Liver (tissue), 9 donors: ENCODE data around the gene ZSWIM8. TPM values are rescaled to one million over a fixed set of nuclear protein-coding genes. Genes with fewer than 3 reads are reported as not detected.

Source experiments
- DNase-seq: peaks from one replicate; pipeline ENCODE4 v3.0.0-alpha.2; 2017; ENCODE audit warnings: low spot score
- H3K27ac ChIP-seq, 2 donors: one replicate each; pipeline ENCODE4 v1.7.0; 2013; ENCODE audit warnings: inconsistent platforms in 2 of 2, low read length in 2 of 2, control low read depth in 1 of 2, low read depth in 1 of 2, mild to moderate bottlenecking in 1 of 2
- H3K27me3 ChIP-seq, 4 donors: one replicate each; pipeline versions ENCODE4 v1.6.1 to v1.7.0; 2013; ENCODE audit warnings: low read length in 3 of 4, inconsistent platforms in 1 of 4, mild to moderate bottlenecking in 1 of 4, moderate library complexity in 1 of 4; ENCODE audit not compliant: control insufficient read depth in 4 of 4, insufficient read depth in 4 of 4
- H3K36me3 ChIP-seq, 4 donors: one replicate each; pipeline versions ENCODE4 v1.6.1 to v1.7.0; 2013; ENCODE audit warnings: low read length in 3 of 4, mild to moderate bottlenecking in 3 of 4, low read depth in 1 of 4, moderate library complexity in 1 of 4; ENCODE audit not compliant: control insufficient read depth in 4 of 4, insufficient read depth in 3 of 4
- H3K4me1 ChIP-seq, 4 donors: one replicate each; pipeline versions ENCODE4 v1.6.1 to v1.7.0; 2013; ENCODE audit warnings: low read length in 3 of 4, mild to moderate bottlenecking in 3 of 4, moderate library complexity in 1 of 4; ENCODE audit not compliant: control insufficient read depth in 4 of 4, insufficient read depth in 4 of 4
- H3K4me3 ChIP-seq, 3 donors: one replicate each; pipeline versions ENCODE4 v1.6.1 to v1.7.0; 2013; ENCODE audit warnings: low read length in 3 of 3, control low read depth in 1 of 3, low read depth in 1 of 3, mild to moderate bottlenecking in 1 of 3
- H3K9ac ChIP-seq, 2 donors: one replicate each; pipeline ENCODE4 v1.7.0; 2013; ENCODE audit warnings: low read length in 2 of 2, mild to moderate bottlenecking in 2 of 2, moderate library complexity in 2 of 2, control low read depth in 1 of 2, low read depth in 1 of 2
- H3K9me3 ChIP-seq, 4 donors: one replicate each; pipeline versions ENCODE4 v1.6.1 to v1.7.0; 2013; ENCODE audit warnings: low read length in 3 of 4; ENCODE audit not compliant: control insufficient read depth in 4 of 4
- EGR1 ChIP-seq, 2 donors: IDR thresholded peaks; 2 replicates each; pipeline ENCODE4 v1.6.1; 2016 to 2018; ENCODE audit warnings: antibody characterized with exemption in 2 of 2, low read depth in 2 of 2
- FOXA1 ChIP-seq: IDR thresholded peaks from 2 replicates; pipeline ENCODE4 v1.6.1; 2016; ENCODE audit warnings: antibody characterized with exemption
- FOXA2 ChIP-seq: IDR thresholded peaks from 2 replicates; pipeline ENCODE4 v1.6.1; 2016; ENCODE audit warnings: antibody characterized with exemption
- GABPA ChIP-seq, 2 donors: IDR thresholded peaks in 1 of 2; conservative IDR thresholded peaks in 1 of 2; 2 replicates each; pipeline ENCODE4 v1.6.1; 2016; ENCODE audit warnings: antibody characterized with exemption in 2 of 2, mild to moderate bottlenecking in 1 of 2, moderate library complexity in 1 of 2
- HNF4A ChIP-seq, 2 donors: conservative IDR thresholded peaks; 2 replicates each; pipeline ENCODE4 v1.6.1; 2016; ENCODE audit warnings: antibody characterized with exemption in 2 of 2, mild to moderate bottlenecking in 2 of 2
- HNF4G ChIP-seq: IDR thresholded peaks from 2 replicates; pipeline ENCODE4 v1.6.1; 2016; ENCODE audit warnings: antibody characterized with exemption
- JUND ChIP-seq, 2 donors: IDR thresholded peaks; 2 replicates each; pipeline ENCODE4 v1.6.1; 2016; ENCODE audit warnings: antibody characterized with exemption in 2 of 2
- NR2F2 ChIP-seq: IDR thresholded peaks from 2 replicates; pipeline ENCODE4 v1.6.1; 2016; ENCODE audit warnings: antibody characterized with exemption
- RAD21 ChIP-seq, 2 donors: IDR thresholded peaks; 2 replicates each; pipeline ENCODE4 v1.6.1; 2016; ENCODE audit warnings: antibody characterized with exemption in 2 of 2, mild to moderate bottlenecking in 2 of 2
- RXRA ChIP-seq, 2 donors: IDR thresholded peaks; 2 replicates each; pipeline ENCODE4 v1.6.1; 2017 to 2018; ENCODE audit warnings: antibody characterized with exemption in 2 of 2, mild to moderate bottlenecking in 1 of 2
- SP1 ChIP-seq: IDR thresholded peaks from 2 replicates; pipeline ENCODE4 v1.6.1; 2018; ENCODE audit warnings: antibody characterized with exemption, mild to moderate bottlenecking
- TAF1 ChIP-seq: conservative IDR thresholded peaks from 2 replicates; pipeline ENCODE4 v1.6.1; 2016; ENCODE audit warnings: antibody characterized with exemption, mild to moderate bottlenecking
- YY1 ChIP-seq: IDR thresholded peaks from 2 replicates; pipeline ENCODE4 v1.6.1; 2016; ENCODE audit warnings: antibody characterized with exemption, mild to moderate bottlenecking
- WGBS: extraction: QIAGEN DNeasy Blood & Tissue Kit; methylation state at CpG from one replicate; pipeline ENCODE4 v1.1.7; 2013; 5-methylcytosine and 5-hydroxymethylcytosine counted together
- polyA plus RNA-seq, 2 donors: library from polyadenylated mRNA; stranded (reverse) in 1 of 2; unstranded in 1 of 2; fragments of 200-250 nt in 1 of 2; fragments of >200 nt in 1 of 2; fragmentation: Nextera tagmentation in 1 of 2; extraction: Ambion mirVana in 1 of 2; gene quantifications; one replicate each; pipeline versions ENCODE4 v1.2.1 to v1.2.3, GENCODE V29; 2013 to 2015
- total RNA-seq, 2 donors: library from RNA; depleted of rRNA; stranded (reverse); fragments of >200 nt; gene quantifications; one replicate each; pipeline ENCODE4 v1.2.3, GENCODE V29; 2014
- TF ChIP-seq, protein P1 (sequence below): IDR thresholded peaks from 2 replicates; pipeline ENCODE4 v1.6.1; 2016; ENCODE audit warnings: antibody characterized with exemption
- TF ChIP-seq, protein P2 (sequence below): IDR thresholded peaks from 2 replicates; pipeline ENCODE4 v1.6.1; 2016; ENCODE audit warnings: antibody characterized with exemption
- TF ChIP-seq, protein P3 (sequence below): fragments of 150-350 bp; IDR thresholded peaks from 2 replicates; pipeline ENCODE4 v1.5.1; 2017; ENCODE audit warnings: improper control_type of control experiment, low read depth, low read length; ENCODE audit not compliant: missing input control
- TF ChIP-seq, protein P4 (sequence below): IDR thresholded peaks from 2 replicates; pipeline ENCODE4 v1.6.1; 2016; ENCODE audit warnings: antibody characterized with exemption, mild to moderate bottlenecking
- TF ChIP-seq, protein P5 (sequence below): IDR thresholded peaks from 2 replicates; pipeline ENCODE4 v1.6.1; 2016; ENCODE audit warnings: antibody characterized with exemption
- donor health status: healthy.
- donor health status: healthy.
- donor health status: healthy.
- donor health status: healthy.
- donor health status: healthy.

ZSWIM8 gene
- total and polyA plus RNA-seq, 4 donors = 33.3 to 66.2 (median 44.4) TPM

DNA sequence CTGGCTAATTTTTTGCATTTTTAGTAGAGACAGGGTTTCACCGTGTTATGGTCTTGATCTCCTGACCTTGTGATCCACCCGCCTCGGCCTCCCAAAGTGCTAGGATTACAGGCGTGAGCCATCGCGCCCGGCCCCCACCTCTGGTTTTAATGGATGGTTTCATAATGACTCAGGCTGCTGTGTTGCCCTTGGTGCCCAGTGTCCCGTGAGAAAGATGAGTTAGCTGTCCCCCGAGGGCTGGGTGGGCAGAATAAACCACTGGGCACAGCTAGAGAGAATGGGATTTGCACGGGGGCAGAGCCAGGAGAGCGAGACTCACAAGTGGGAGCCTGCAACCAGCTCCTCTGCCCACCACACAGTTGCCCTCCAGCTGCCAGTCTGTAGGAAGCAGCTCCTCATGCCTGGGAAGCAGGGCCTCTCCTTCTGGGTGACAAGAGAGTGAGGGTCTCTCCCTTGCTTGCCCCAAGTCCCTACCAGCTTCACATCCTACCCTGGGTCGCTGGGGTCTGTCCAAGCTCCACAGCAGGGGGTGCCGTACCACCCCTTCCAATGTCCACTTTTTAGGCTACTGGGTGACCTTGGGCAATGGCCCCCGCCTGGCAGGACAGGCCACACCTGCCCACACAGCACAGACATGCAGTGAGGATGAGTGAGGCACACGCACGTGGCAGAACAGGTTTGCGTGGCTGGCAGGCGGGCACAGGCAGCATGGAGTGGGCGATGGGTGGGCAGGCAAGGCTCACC, 42.1 kb downstream of the ZSWIM8 start:
- Histone ChIP-seq H3K4me1 (no peaks in the 10 kb centered on the region), H3K36me3 (peaks cover 0 to 5% (median 3%) of the 10 kb centered on the region in 4 donors), H3K27ac (no peak overlapping the region), H3K9ac (no peak overlapping the region), H3K27me3 (no peaks in the 10 kb centered on the region), H3K4me3 (no peak overlapping the region), H3K9me3 (no peaks in the 10 kb centered on the region)
- no peak for DNase-seq
- 96% methylated on average over 19 of the region's 19 CpGs for WGBS
- no peak for TF ChIP-seq TAF1
- TF ChIP-seq HNF4A (conservative IDR thresholded peaks at IDR 0.05) = no peak
- TF ChIP-seq, protein P1, sequence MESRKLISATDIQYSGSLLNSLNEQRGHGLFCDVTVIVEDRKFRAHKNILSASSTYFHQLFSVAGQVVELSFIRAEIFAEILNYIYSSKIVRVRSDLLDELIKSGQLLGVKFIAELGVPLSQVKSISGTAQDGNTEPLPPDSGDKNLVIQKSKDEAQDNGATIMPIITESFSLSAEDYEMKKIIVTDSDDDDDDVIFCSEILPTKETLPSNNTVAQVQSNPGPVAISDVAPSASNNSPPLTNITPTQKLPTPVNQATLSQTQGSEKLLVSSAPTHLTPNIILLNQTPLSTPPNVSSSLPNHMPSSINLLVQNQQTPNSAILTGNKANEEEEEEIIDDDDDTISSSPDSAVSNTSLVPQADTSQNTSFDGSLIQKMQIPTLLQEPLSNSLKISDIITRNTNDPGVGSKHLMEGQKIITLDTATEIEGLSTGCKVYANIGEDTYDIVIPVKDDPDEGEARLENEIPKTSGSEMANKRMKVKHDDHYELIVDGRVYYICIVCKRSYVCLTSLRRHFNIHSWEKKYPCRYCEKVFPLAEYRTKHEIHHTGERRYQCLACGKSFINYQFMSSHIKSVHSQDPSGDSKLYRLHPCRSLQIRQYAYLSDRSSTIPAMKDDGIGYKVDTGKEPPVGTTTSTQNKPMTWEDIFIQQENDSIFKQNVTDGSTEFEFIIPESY = no peak
- no peak for TF ChIP-seq SP1
- no peak for TF ChIP-seq NR2F2
- no peak for TF ChIP-seq HNF4G
- no peak for TF ChIP-seq FOXA1
- TF ChIP-seq, protein P2, sequence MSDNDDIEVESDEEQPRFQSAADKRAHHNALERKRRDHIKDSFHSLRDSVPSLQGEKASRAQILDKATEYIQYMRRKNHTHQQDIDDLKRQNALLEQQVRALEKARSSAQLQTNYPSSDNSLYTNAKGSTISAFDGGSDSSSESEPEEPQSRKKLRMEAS = no peak
- TF ChIP-seq EGR1 (IDR thresholded peaks at IDR 0.05; ENCODE audit: low read depth in 2 of 2) = no peak
- TF ChIP-seq, protein P3, sequence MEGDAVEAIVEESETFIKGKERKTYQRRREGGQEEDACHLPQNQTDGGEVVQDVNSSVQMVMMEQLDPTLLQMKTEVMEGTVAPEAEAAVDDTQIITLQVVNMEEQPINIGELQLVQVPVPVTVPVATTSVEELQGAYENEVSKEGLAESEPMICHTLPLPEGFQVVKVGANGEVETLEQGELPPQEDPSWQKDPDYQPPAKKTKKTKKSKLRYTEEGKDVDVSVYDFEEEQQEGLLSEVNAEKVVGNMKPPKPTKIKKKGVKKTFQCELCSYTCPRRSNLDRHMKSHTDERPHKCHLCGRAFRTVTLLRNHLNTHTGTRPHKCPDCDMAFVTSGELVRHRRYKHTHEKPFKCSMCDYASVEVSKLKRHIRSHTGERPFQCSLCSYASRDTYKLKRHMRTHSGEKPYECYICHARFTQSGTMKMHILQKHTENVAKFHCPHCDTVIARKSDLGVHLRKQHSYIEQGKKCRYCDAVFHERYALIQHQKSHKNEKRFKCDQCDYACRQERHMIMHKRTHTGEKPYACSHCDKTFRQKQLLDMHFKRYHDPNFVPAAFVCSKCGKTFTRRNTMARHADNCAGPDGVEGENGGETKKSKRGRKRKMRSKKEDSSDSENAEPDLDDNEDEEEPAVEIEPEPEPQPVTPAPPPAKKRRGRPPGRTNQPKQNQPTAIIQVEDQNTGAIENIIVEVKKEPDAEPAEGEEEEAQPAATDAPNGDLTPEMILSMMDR = no peak
- no peak for TF ChIP-seq FOXA2
- TF ChIP-seq, protein P4, sequence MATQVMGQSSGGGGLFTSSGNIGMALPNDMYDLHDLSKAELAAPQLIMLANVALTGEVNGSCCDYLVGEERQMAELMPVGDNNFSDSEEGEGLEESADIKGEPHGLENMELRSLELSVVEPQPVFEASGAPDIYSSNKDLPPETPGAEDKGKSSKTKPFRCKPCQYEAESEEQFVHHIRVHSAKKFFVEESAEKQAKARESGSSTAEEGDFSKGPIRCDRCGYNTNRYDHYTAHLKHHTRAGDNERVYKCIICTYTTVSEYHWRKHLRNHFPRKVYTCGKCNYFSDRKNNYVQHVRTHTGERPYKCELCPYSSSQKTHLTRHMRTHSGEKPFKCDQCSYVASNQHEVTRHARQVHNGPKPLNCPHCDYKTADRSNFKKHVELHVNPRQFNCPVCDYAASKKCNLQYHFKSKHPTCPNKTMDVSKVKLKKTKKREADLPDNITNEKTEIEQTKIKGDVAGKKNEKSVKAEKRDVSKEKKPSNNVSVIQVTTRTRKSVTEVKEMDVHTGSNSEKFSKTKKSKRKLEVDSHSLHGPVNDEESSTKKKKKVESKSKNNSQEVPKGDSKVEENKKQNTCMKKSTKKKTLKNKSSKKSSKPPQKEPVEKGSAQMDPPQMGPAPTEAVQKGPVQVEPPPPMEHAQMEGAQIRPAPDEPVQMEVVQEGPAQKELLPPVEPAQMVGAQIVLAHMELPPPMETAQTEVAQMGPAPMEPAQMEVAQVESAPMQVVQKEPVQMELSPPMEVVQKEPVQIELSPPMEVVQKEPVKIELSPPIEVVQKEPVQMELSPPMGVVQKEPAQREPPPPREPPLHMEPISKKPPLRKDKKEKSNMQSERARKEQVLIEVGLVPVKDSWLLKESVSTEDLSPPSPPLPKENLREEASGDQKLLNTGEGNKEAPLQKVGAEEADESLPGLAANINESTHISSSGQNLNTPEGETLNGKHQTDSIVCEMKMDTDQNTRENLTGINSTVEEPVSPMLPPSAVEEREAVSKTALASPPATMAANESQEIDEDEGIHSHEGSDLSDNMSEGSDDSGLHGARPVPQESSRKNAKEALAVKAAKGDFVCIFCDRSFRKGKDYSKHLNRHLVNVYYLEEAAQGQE = no peak
- TF ChIP-seq, protein P5, sequence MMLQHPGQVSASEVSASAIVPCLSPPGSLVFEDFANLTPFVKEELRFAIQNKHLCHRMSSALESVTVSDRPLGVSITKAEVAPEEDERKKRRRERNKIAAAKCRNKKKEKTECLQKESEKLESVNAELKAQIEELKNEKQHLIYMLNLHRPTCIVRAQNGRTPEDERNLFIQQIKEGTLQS = no peak
- no peak for TF ChIP-seq RAD21 (IDR thresholded peaks at IDR 0.05)
- no peak for TF ChIP-seq YY1
- TF ChIP-seq JUND (IDR thresholded peaks at IDR 0.05) = no peak
- no peak for TF ChIP-seq RXRA (IDR thresholded peaks at IDR 0.05)
- no peak for TF ChIP-seq GABPA (IDR thresholded peaks at IDR 0.05 in 1 of 2, conservative IDR thresholded peaks at IDR 0.05 in 1 of 2)
